Right lobe of liver (tissue), 5 donors: Measurements from ENCODE around the gene UCP1. TPM values are rescaled to one million over a fixed set of nuclear protein-coding genes. Genes with fewer than 3 reads are reported as not detected.

Experiments
- small RNA-seq, 2 experiments: library from RNA; depleted of rRNA; stranded (forward); fragments of <200 nt; gene quantifications; one replicate each; pipeline ENCODE3, GENCODE V24; 2016
- total RNA-seq, 6 experiments: library from RNA; depleted of rRNA in 2 of 6; stranded (reverse); fragments of >200 nt in 2 of 6; fragmentation: NEBNext Ultra II Directional in 3 of 6; extraction: Animal tissue kit (Norgen Biotek cat#: 25700) in 3 of 6; gene quantifications; one replicate each; pipeline versions ENCODE4 v1.1.0 to v1.2.4, GENCODE V29; 2016 to 2023
- donor health status: DM: no; HTN: no; CAD: no.
- donor health status: DM: no; HTN: no; CAD: no.
- donor health status: DM: no; HTN: yes; CAD: no.
- donor health status: DM: no; HTN: yes; CAD: no.

The UCP1 gene
- total RNA-seq, 6 experiments from 2014 or later, result not detected

Small RNA genes within 50 kb of the gene (small RNA-seq; reads per million reads assigned to genes)
- gene AC108019.1, result 0 reads per million in 2 experiments
- 0 reads per million in 2 experiments for gene RN7SL152P

Other genes starting within 250 kb of the UCP1 start
- gene SCOC, start 195.3 kb downstream of the UCP1 start, total RNA-seq, result 10 to 100 TPM; 23.1 to 39.3 (median 29.3) TPM
- gene CLGN, start 141.3 kb downstream of the UCP1 start, total RNA-seq, result 1 to 10 TPM in 4 of 6 experiments, under 1 TPM in 2; 0.55 to 8.9 (median 3.6) TPM
- not detected for gene MGAT4D, start 70.7 kb downstream of the UCP1 start, total RNA-seq
- gene ELMOD2, start 44.8 kb downstream of the UCP1 start, total RNA-seq, result 10 to 100 TPM; 13.2 to 18.6 (median 16.3) TPM
- gene TBC1D9, start 187.4 kb upstream of the UCP1 start, total RNA-seq, result 10 to 100 TPM in 3 of 6 experiments, 1 to 10 TPM in 3; 6.6 to 17.9 (median 9.4) TPM